ENCODE measurements around the gene DCAF16.

- TF ChIP-seq CTCF (IDR thresholded peaks at IDR 0.05) (peak in 1 of 3 experiments; percentile 58), POLR2A (IDR thresholded peaks at IDR 0.05) (no peak), POLR2AphosphoS5 (IDR thresholded peaks at IDR 0.05; ENCODE audit: insufficient read depth in 1 of 2, low read depth in 1 of 2) (no peak)
Measured at GRCh38 chr4:17817027-17817426, 6.5 kb upstream of the DCAF16 start.

Measured in vagina (tissue), 2 donors.